ENCODE measurements around the gene HSPBP1. TPM values are rescaled to one million over a fixed set of nuclear protein-coding genes. Genes with fewer than 3 reads are reported as not detected.
A peak's percentile ranks its signal among the peaks of the same experiment; 100 is the strongest.

HSPBP1 gene
- total RNA-seq, 4 donors from 2014 or later = 28.5 to 44.0 (median 32.2) TPM

GRCh38 chr19:55250262-55251036 is 29.5 kb downstream of the HSPBP1 start:
- Histone ChIP-seq H3K27me3 (no peaks in the 10 kb centered on the region), H3K4me1 (peaks cover 59 to 88% (median 78%) of the 10 kb centered on the region in 4 donors), H3K4me3 (no peak overlapping the region), H3K27ac (replicated peaks in 1 of 4) (no peak overlapping the region), H3K36me3 (peaks cover 5 to 32% (median 21%) of the 10 kb centered on the region in 4 donors), H3K9me3 (no peaks in the 10 kb centered on the region)
- 93% methylated on average over 11 of the region's 18 CpGs for WGBS
- intact Hi-C loops (cut with DNase I) = no loop called here
- DNase-seq (ENCODE audit: extremely low spot score) = no peak
- no peak for TF ChIP-seq CTCF (IDR thresholded peaks at IDR 0.05)

GRCh38 chr19:55249841-55250240 is 30.1 kb downstream of the HSPBP1 start:
- no peak overlapping the region for H3K27ac ChIP-seq (replicated peaks in 1 of 4)
- intact Hi-C loops (cut with DNase I) = no loop called here
- TF ChIP-seq POLR2A (IDR thresholded peaks at IDR 0.05; ENCODE audit: low read depth) (no peak), EP300 (IDR thresholded peaks at IDR 0.05) (no peak), CTCF (IDR thresholded peaks at IDR 0.05) (no peak), POLR2AphosphoS5 (IDR thresholded peaks at IDR 0.05) (no peak)
- WGBS = 97% methylated on average over 6 of the region's 11 CpGs
- H3K4me1 ChIP-seq = peaks cover 54 to 82% (median 72%) of the 10 kb centered on the region in 4 donors
- peaks cover 9 to 38% (median 27%) of the 10 kb centered on the region in 4 donors for H3K36me3 ChIP-seq
- H3K27me3 ChIP-seq = no peaks in the 10 kb centered on the region
- no peaks in the 10 kb centered on the region for H3K9me3 ChIP-seq
- DNase-seq (ENCODE audit: extremely low spot score) = no peak
- H3K4me3 ChIP-seq = no peak overlapping the region

- intact Hi-C loops (cut with DNase I) = no loop called here
- WGBS = 82% methylated on average over 9 of the region's 9 CpGs
- peaks cover 20 to 50% (median 39%) of the 10 kb centered on the region in 4 donors for H3K36me3 ChIP-seq
- H3K27me3 ChIP-seq = no peaks in the 10 kb centered on the region
- no peaks in the 10 kb centered on the region for H3K9me3 ChIP-seq
- H3K27ac ChIP-seq (replicated peaks in 1 of 4) = no peak overlapping the region
- no peak for DNase-seq (ENCODE audit: extremely low spot score)
- no peak overlapping the region for H3K4me3 ChIP-seq
- no peak for TF ChIP-seq EP300 (IDR thresholded peaks at IDR 0.05)
- no peak for TF ChIP-seq POLR2AphosphoS5 (IDR thresholded peaks at IDR 0.05)
- no peak for TF ChIP-seq POLR2A (IDR thresholded peaks at IDR 0.05; ENCODE audit: low read depth)
- H3K4me1 ChIP-seq = peaks cover 48 to 71% (median 62%) of the 10 kb centered on the region in 4 donors
Measured at GRCh38 chr19:55248704-55249103, 31.2 kb downstream of the HSPBP1 start.

- TF ChIP-seq POLR2AphosphoS5 (IDR thresholded peaks at IDR 0.05) = no peak
- no peak for TF ChIP-seq EP300 (IDR thresholded peaks at IDR 0.05)
- TF ChIP-seq POLR2A (IDR thresholded peaks at IDR 0.05; ENCODE audit: low read depth) = no peak
- no peak for TF ChIP-seq CTCF (IDR thresholded peaks at IDR 0.05)
- DNase-seq (ENCODE audit: extremely low spot score) = no peak
- no peaks in the 10 kb centered on the region for H3K27me3 ChIP-seq
- H3K4me3 ChIP-seq = no peak overlapping the region
- H3K9me3 ChIP-seq = no peaks in the 10 kb centered on the region
- peaks cover 47 to 66% (median 57%) of the 10 kb centered on the region in 4 donors for H3K4me1 ChIP-seq
- H3K27ac ChIP-seq (replicated peaks in 1 of 4) = no peak overlapping the region
- peaks cover 25 to 52% (median 43%) of the 10 kb centered on the region in 4 donors for H3K36me3 ChIP-seq
- WGBS = 71% methylated on average over 10 of the region's 10 CpGs
- intact Hi-C loops (cut with DNase I) = no loop called here
Measured at GRCh38 chr19:55248166-55248675, 31.7 kb downstream of the HSPBP1 start.

GRCh38 chr19:55247621-55248099 is 32.2 kb downstream of the HSPBP1 start:
- peaks cover 26 to 55% (median 49%) of the 10 kb centered on the region in 4 donors for H3K36me3 ChIP-seq
- no peaks in the 10 kb centered on the region for H3K9me3 ChIP-seq
- peaks cover 42 to 60% (median 51%) of the 10 kb centered on the region in 4 donors for H3K4me1 ChIP-seq
- no peak for TF ChIP-seq POLR2AphosphoS5 (IDR thresholded peaks at IDR 0.05)
- TF ChIP-seq EP300 (IDR thresholded peaks at IDR 0.05) = no peak
- no peak for TF ChIP-seq POLR2A (IDR thresholded peaks at IDR 0.05; ENCODE audit: low read depth)
- no peak for TF ChIP-seq CTCF (IDR thresholded peaks at IDR 0.05)
- intact Hi-C loops (cut with DNase I) = no loop called here
- peak overlapping the region in 1 of 4 donors; percentile 3 for H3K27ac ChIP-seq (replicated peaks in 1 of 4)
- H3K4me3 ChIP-seq = no peak overlapping the region
- no peaks in the 10 kb centered on the region for H3K27me3 ChIP-seq
- no peak for DNase-seq (ENCODE audit: extremely low spot score)
- WGBS = 13% methylated on average over 8 of the region's 10 CpGs
